Hepatic stellate cell (primary cell): ENCODE data around the gene FYCO1.

ENCODE experiments used
- DNase-seq: peaks from one replicate; pipeline ENCODE4 v3.0.0; 2011; ENCODE audit warnings: low spot score

Gene FYCO1

DNA sequence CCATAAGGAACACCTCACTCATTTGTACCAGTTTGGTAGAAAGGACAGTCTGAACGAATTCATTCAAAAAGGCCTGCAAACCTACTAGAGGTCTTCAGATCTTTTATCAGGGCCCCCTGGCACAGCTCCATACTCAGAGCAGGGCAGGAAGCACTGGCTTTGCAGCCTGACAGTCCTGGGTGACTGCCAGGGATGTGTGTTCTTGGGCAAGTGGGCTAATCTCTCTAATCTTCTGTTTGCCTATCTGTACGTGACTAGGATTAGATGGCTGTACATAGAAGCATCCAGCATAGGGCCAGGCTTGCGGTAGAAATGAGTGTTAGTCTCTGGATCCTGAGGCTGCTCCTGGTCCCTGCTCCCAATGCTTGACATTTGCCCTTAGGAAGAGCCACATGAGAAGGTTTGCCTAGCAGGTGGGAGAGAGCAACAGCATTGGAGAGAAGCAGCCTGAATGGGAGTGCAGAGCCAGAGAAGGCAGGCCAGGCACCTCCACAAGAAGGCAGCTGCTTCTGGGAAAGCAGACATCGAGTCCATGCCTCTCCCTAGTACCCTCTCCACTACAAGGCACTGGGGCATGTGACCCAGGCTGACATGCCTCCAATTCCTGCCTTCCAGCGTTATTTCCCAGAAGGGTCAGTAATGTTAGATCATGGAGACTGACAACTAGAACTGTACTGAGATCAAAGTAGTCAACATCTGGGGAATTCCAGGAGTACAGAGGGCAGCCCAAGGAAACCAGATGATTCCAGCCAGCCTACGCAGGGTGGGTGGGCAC lies 53.4 kb downstream of the FYCO1 start:
- DNase-seq: no peak

GRCh38 chr3:45940781-45941365 lies 54.8 kb downstream of the FYCO1 start:
- no peak for DNase-seq

DNA sequence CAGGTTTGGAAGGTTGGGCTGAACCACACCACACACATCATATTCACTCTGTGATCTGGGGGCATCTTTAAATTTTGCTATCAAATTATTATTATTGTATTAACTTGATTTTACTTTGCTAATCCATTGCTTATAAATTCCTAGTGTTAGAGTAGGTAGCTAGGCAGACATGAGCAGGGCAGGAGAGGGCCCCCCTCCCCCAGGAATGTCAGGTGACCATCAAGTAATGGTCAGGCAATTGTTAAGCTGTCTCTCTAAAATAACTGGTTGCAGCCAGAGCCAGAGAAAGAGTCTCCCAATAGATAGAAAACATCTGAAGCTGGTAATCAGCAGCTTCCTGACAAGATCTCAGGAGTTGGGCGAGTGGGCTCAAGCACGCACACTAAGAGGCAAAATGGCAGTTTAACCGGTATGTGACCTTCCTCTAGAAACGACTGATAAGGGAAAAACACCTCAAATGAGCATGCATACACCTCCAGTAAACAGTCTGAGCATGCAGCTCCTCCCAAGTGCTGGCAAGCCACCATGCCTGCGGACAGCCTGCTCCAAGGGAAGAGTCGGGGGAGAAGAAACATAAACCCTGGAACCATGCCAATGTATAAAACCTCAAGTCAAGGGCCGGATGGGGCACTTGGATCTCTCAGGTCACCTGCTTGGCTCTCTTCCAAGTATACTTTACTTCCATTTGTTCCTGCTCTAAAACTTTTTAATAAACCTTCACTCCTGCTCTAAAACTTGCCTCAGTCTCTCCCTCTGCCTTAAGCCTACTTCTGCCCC lies 55.4 kb downstream of the FYCO1 start:
- DNase-seq: no peak

DNA sequence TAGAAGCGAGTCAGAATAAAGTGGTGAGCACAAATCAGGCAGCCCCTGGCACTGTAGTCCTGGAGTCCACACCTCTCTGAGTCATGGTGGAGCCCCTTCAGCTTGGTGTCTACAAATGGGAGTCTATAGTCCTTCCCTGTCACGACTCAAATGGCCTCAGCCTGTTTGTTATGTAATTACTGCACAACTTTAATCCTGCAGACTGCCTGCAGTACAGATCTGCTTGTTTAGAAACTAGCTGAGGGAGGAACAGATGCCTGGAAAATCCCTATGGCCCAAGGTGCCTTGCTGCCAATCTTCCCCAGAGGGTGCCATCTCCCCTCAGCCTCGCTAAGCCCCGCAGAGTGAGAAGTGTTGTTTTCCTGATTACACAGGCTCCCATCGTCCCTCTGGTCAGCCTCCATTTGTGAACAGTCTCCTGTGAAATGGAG lies 56.3 kb downstream of the FYCO1 start:
- no peak for DNase-seq

- peak; percentile 79 for DNase-seq
These were observed 56.8 kb downstream of the FYCO1 start for GRCh38 chr3:45938864-45939263.

DNA sequence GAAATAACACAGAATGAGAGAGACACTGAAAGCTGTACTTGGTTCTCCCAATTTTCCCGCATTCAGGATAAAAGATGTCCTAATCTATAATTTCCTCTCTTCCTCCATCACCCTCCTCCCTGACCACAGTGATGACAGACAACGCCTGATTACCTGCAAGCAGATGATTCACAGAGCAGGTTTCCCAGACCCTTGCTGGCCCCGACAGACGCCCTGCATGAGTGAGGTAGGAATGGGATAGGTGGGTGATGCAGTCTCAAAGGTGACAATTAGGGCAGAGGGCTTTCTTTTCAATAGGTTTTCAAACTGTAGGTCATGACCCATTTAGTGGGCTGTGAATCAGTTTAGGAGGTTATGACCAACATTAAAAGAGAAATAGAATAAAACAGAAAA lies 57.6 kb downstream of the FYCO1 start:
- no peak for DNase-seq

GRCh38 chr3:45937206-45938042 lies 58.2 kb downstream of the FYCO1 start:
- DNase-seq: no peak

DNA sequence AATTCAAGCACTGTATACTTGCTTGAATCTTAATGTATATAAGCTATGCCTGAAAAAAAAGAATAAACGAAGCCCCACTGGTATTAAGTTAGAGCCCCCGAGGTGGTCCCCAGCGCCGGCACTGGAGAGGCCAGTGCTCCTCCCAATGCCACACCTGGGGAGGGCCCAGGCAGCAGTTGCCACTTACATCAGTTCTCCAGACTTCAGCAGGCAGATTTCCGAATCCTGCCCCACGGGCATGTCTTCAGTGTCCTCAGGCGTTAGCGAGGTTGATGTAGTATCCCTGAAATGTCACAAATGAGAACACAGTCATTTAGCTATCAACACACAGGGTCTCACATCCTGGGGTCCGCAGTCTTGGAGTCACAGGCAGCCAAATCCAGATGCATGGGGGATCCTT lies 59.4 kb downstream of the FYCO1 start:
- no peak for DNase-seq

GRCh38 chr3:45933591-45933990 lies 62.0 kb downstream of the FYCO1 start:
- DNase-seq: no peak

DNA sequence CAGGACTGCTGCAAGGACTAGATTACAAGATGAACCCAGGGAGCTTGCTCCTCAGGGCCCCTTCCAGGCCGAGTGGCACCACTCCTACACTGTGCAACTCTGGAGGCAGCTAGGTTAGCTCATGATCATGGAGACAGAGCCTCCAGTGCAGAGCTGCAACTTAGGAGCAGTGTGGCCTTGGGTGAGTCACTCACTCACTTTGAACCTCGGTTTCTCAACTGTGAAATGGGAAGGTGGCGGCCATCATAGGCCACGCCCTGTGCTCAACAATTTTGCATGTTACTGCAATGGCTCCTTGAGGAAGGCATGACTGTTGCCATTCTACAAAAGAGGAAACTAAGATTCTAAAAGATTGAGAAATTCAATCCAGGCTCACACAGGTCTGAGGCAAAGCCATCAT lies 63.5 kb downstream of the FYCO1 start:
- DNase-seq: no peak

DNA sequence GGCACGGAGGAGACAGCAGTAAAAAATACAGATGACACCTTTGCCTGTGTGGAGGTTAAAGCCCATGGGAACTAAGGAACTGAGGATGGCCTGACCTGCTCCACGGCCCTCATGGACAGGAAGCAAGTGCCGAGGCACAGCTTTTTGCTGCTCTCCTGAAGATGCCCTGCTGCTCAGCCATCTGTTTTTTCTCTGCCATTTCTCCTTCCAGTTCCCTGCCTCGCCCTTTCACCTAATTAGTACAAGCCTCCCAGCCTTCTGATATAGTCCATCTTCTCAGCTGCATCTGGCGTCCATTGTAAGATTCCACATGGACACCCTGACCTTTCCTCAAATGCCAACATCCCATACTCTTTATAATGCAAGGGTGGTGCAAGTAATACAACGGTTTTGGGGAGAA lies 64.1 kb downstream of the FYCO1 start:
- DNase-seq: no peak

GRCh38 chr3:45929042-45929679 lies 66.5 kb downstream of the FYCO1 start:
- peak; percentile 79 for DNase-seq

DNA sequence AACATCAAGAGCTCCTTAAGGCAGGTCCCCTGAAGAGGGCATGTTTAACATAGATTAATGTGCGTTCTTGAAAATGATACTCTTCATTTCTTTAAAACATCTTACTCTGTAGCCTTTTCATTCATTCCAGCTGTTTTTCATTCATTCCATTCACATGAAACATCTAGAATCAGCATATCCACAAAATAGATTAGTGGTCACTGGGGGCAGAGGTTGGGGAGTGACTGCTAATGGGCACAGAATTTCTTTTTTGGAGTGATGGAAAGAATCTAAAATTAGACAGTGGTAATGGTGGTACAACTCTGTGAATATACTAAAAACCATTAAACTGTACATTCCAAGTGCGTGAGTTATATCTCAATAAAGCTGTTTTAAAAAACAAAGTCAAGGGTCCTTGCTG lies 67.7 kb downstream of the FYCO1 start:
- peak; percentile 44 for DNase-seq

GRCh38 chr3:45923755-45924154 lies 71.9 kb downstream of the FYCO1 start:
- peak; percentile 39 for DNase-seq

DNA sequence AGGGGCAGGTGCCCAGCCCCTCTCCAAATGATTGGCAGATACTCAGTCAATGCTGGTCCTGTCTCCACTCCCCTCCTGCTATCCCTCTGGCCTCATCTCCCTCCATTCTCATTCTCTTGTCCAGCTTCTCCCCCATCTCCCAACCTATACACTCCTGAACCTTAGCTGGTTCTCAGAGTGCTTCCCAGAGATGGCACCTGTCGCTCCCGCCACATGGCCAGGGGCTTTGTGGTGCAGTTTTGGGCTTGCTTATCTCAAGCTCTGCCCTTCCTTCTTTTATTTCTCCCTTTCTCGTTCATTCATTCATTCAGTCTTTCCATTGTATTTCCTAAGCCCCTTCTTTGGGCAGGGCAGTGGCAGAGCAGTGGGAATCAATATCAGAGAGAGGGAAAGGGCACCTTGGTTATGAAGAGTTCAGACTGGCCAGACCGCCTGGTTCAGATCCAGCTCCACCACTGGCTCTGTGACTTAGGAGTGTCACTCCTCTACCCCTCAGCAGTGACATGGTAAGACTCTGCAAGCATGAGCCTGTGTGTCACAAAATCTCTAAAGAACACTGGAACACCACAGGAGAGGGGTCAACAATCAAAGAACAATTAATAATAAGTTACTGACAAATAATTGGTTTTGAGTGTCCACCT lies 72.6 kb downstream of the FYCO1 start:
- no peak for DNase-seq

- no peak for DNase-seq
These were observed 73.6 kb downstream of the FYCO1 start for GRCh38 chr3:45922039-45922326.

DNA sequence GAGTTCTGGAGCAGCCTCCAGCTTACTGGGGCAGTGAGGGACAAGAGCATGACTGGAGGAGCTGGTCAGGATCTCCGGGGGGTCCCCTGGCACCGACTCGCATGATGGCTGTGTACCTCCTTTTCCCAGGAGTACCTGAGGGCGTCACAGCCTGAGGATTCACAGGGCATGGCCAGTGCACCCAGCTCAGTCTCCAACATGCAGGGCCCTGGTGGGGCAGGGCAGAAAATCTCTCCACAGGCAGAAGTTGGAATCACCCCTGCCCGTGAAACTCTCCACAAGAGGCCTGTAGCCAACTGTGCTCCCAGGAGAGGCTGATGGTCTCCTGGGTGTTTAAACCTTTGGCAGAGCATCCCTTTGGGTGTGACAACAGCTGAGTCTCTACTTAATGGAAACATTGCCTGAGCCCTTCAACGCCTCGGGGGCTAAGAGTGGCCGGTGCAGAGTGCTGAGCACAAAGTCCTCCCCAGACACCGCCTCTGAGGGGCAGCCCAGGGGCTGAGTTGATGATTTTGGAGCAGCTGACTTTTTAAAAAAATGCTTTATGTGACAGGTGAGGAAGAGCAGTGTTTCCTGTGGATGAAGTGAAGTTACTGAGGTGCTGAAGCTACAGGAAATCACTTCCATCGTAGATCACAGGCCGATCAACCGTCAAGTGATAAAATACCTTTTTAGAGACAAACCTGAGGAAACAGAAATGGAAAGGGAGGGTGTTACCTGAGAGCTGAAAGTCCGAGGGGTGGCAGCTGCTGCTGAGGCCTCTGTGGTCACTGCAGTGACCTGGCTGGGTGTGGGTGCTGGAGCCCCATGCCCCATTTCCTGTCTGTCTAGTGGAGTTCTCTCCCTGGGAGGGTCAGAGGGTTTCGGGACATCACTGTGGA lies 74.2 kb downstream of the FYCO1 start:
- no peak for DNase-seq

- no peak for DNase-seq
These were observed 78.3 kb downstream of the FYCO1 start for GRCh38 chr3:45917146-45917898.

GRCh38 chr3:45915518-45916231 lies 79.9 kb downstream of the FYCO1 start:
- peak; percentile 87 for DNase-seq
